GM12878 (cell line): Measurements from ENCODE around the gene FARS2. TPM values are rescaled to one million over a fixed set of nuclear protein-coding genes. Genes with fewer than 3 reads are reported as not detected.

ENCODE experiments used
- CBX3 ChIP-seq: fragments of 200-600 bp; sonication (generic); IDR thresholded peaks from 2 replicates; pipeline ENCODE4 v1.6.1; 2016; ENCODE audit warnings: low read depth, borderline replicate concordance
- EGR1 ChIP-seq, 2 experiments: IDR thresholded peaks; 1 replicate in 1 of 2; 2 replicates in 1 of 2; pipeline ENCODE4 v1.6.1; 2011 to 2012; ENCODE audit warnings: low read depth in 2 of 2, low read length in 2 of 2, borderline replicate concordance in 1 of 2, mild to moderate bottlenecking in 1 of 2, moderate library complexity in 1 of 2
- EZH2 ChIP-seq: IDR thresholded peaks from 2 replicates; pipeline ENCODE4 v1.6.1; 2012; ENCODE audit warnings: low read depth, mild to moderate bottlenecking, control low read depth, inconsistent platforms, low read length, borderline replicate concordance; ENCODE audit not compliant: control insufficient read depth
- FOXK2 ChIP-seq: fragments of 450-650 bp; IDR thresholded peaks from 2 replicates; pipeline ENCODE4 v1.6.1; 2017; ENCODE audit warnings: mild to moderate bottlenecking, moderate library complexity
- MLLT1 ChIP-seq: fragments of 450-650 bp; IDR thresholded peaks from 2 replicates; pipeline ENCODE4 v1.6.1; 2016; ENCODE audit warnings: mild to moderate bottlenecking
- USF1 ChIP-seq: IDR thresholded peaks from 2 replicates; pipeline ENCODE4 v1.6.1; 2011; ENCODE audit warnings: borderline replicate concordance, low read depth, mild to moderate bottlenecking, moderate library complexity, mixed read lengths, low read length; ENCODE audit not compliant: insufficient read depth; ENCODE audit errors: extremely low read length
- ZSCAN29 ChIP-seq: fragments of 450-650 bp; IDR thresholded peaks from 2 replicates; pipeline ENCODE4 v1.6.1; 2017; ENCODE audit warnings: mild to moderate bottlenecking, moderate library complexity
- polyA plus RNA-seq, 11 experiments: library from polyadenylated mRNA; depleted of rRNA in 4 of 11; unstranded in 6 of 11; stranded (reverse) in 5 of 11; fragments of >200 nt; fragmentation: Nextera tagmentation in 4 of 11; fragmentation: Illumina TruSeq in 1 of 11; extraction: Ambion mirVana in 4 of 11; extraction: Trizol in 1 of 11; gene quantifications; 1 replicate in 1 of 11; 2 replicates in 10 of 11; pipeline versions ENCODE4 v1.2.1 to v1.2.3, GENCODE V29; 2011 to 2016; ENCODE audit warnings: inconsistent platforms in 2 of 11, missing spikeins in 2 of 11, low read depth in 1 of 11
- total RNA-seq, 4 experiments: library from RNA; depleted of rRNA in 3 of 4; stranded (reverse); fragments of >200 nt in 3 of 4; fragmentation: Illumina TruSeq in 1 of 4; extraction: Trizol in 1 of 4; gene quantifications; 2 replicates each; pipeline versions ENCODE4 v1.2.1 to v1.2.3, GENCODE V29; 2013 to 2021

Gene FARS2
- total and polyA plus RNA-seq, 10 of the 15 experiments (the other 5 are each of a cell fraction or from before 2014, with no cell fraction given) = 16.8 to 46.7 (median 25.6) TPM

DNA sequence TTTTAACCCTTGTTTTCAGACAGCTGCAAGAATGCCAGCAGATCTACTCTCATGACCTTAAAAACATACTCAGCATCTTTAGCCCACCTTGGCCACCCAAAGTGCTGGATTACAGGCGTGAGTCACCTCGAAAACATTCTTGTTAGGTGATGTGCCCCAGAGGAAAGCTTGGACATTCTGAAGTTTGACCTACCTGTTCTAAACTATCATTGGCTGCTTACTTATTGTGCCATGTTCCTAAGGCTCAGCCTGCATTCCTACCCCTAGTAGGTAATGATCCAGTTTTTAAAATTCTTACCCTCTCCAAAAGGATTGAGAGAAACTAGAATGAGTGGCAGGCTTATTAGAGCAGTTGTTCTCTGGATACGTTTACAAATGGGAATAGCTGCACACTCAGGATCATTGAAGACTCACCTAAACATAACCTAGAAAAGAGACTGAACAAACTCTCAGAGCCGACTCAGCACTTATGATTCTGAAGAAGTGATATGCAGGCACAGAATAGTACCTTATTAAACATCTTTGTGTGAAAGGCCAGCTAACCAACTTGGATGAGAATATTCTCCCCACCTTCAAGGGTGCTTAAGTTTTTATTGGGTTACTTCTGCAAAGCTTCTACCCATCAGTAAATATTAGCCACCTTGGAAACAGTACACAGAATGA, 383.3 kb downstream of the FARS2 start (continued):
- no peak for TF ChIP-seq EGR1 (IDR thresholded peaks at IDR 0.05; ENCODE audit: borderline replicate concordance in 1 of 2, low read depth in 2 of 2, low read length in 2 of 2)
- no peak for TF ChIP-seq EZH2
- no peak for TF ChIP-seq CBX3
- TF ChIP-seq FOXK2 = no peak
- TF ChIP-seq USF1 = no peak
- TF ChIP-seq MLLT1 = no peak
- TF ChIP-seq ZSCAN29 = no peak
- TF ChIP-seq, all 136 proteins: peak for 0
